ENCODE data around the gene RAF1. TPM values are rescaled to one million over a fixed set of nuclear protein-coding genes. Genes with fewer than 3 reads are reported as not detected.

The RAF1 gene
- total and polyA plus RNA-seq, 2 of the 13 experiments (the other 11 are each of a cell fraction or from before 2014, with no cell fraction given), result 72.2 to 91.4 TPM

DNA sequence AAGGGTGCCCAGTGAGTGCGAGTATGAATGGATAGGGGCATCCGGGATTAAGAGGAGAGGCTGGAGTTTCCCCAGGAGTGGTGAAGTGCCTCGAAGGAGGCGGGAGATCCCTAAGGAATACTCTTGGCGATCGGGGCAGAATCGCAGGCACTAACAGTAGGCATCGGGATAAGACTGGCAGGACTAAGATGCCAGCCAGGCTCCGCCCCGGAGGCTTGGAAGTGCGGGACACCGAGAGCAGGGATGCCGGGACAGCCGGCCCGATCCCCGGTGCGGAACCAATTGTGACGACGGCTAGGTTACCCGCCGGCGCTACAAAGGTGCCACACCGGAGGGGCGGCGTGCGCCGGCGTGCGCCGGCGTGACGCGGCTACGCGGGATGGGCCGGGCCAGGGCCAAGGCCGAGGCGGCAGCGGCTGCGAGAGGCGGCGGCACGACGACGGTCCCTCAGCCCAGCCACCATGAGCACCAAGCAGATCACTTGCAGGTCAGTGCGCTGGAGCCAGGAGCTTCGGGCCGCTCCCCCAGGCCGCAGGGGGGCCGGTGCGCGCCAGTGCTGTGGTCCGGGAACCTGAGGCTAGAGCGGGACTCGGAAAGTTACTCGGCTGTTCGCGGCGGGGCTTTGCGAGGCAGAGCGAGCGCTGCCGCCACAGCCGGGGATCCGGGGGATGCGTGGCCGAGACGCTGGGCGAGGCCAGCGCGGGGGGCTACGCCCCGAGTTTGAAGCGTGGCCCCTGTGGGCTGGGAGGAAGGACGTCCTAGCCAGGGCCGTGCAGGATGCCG is 107.0 kb downstream of the RAF1 start, which contains the start of gene MKRN2 (continued):
- TF ChIP-seq ELF1 (CRISPR knock-in tag; IDR thresholded peaks at IDR 0.05) (no peak; the same call in 1 of the 2 replicates), ZFP82 (CRISPR knock-in tag; IDR thresholded peaks at IDR 0.05; ENCODE audit: borderline replicate concordance) (peak; percentile 81; the same call in 1 of the 2 replicates), ZNF567 (CRISPR knock-in tag; IDR thresholded peaks at IDR 0.05; ENCODE audit: borderline replicate concordance) (0 out of 2 replicates have a peak, but pooled peaks have one; percentile 42), SYNCRIP (IDR thresholded peaks at IDR 0.05; ENCODE audit: insufficient read depth, low read depth, low read length) (no peak), FIP1L1 (IDR thresholded peaks at IDR 0.05; ENCODE audit: borderline replicate concordance, insufficient read depth, low read depth, low read length) (no peak), KMT2A (CRISPR knock-in tag; IDR thresholded peaks at IDR 0.05) (peak; percentile 92), THAP11 (CRISPR knock-in tag; IDR thresholded peaks at IDR 0.05) (peak; percentile 91), SRF (IDR thresholded peaks at IDR 0.05; ENCODE audit: low read depth, low read length) (peak; percentile 57; the same call in 1 of the 2 replicates), HNRNPLL (IDR thresholded peaks at IDR 0.05; ENCODE audit: low read depth, low read length, poor library complexity, severe bottlenecking) (peak; percentile 75), NONO (IDR thresholded peaks at IDR 0.05) (no peak), NONO (CRISPR knock-in tag; conservative IDR thresholded peaks at IDR 0.05) (peak; percentile 56; the same call in 1 of the 2 replicates), MEF2D (CRISPR knock-in tag; IDR thresholded peaks at IDR 0.05) (peak; percentile 76; the same call in 1 of the 2 replicates), PTBP1 (IDR thresholded peaks at IDR 0.05; ENCODE audit: low read depth, low read length, poor library complexity, severe bottlenecking) (no peak), ZNF207 (IDR thresholded peaks at IDR 0.05; ENCODE audit: borderline replicate concordance) (no peak)
- TF ChIP-seq, protein P1, sequence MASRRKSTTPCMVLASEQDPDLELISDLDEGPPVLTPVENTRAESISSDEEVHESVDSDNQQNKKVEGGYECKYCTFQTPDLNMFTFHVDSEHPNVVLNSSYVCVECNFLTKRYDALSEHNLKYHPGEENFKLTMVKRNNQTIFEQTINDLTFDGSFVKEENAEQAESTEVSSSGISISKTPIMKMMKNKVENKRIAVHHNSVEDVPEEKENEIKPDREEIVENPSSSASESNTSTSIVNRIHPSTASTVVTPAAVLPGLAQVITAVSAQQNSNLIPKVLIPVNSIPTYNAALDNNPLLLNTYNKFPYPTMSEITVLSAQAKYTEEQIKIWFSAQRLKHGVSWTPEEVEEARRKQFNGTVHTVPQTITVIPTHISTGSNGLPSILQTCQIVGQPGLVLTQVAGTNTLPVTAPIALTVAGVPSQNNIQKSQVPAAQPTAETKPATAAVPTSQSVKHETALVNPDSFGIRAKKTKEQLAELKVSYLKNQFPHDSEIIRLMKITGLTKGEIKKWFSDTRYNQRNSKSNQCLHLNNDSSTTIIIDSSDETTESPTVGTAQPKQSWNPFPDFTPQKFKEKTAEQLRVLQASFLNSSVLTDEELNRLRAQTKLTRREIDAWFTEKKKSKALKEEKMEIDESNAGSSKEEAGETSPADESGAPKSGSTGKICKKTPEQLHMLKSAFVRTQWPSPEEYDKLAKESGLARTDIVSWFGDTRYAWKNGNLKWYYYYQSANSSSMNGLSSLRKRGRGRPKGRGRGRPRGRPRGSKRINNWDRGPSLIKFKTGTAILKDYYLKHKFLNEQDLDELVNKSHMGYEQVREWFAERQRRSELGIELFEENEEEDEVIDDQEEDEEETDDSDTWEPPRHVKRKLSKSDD (CRISPR knock-in tag; IDR thresholded peaks at IDR 0.05; ENCODE audit: low read depth), result peak; percentile 61
